Measurements from ENCODE around the gene MIER3.

Gene MIER3

GRCh38 chr5:56893251-56893951 lies 58.5 kb downstream of the MIER3 start:
- DNase-seq = no peak

- DNase-seq = no peak
These were observed 70.4 kb downstream of the MIER3 start for GRCh38 chr5:56881571-56881970.

GRCh38 chr5:56876327-56876726 lies 75.6 kb downstream of the MIER3 start:
- no peak for DNase-seq

GRCh38 chr5:56873056-56873455 lies 78.9 kb downstream of the MIER3 start:
- DNase-seq = no peak

- no peak for DNase-seq
These were observed 80.1 kb downstream of the MIER3 start for GRCh38 chr5:56871777-56872176.

Measured in CD4-positive, alpha-beta T cell treated with Interleukin-4 for 4 hours (primary cell).